BE2C (cell line): ENCODE measurements around the gene TOMM34.

Experiments used
- DNase-seq: peaks from one replicate; pipeline ENCODE4 v3.0.0-alpha.2; 2020
- H3K27me3 ChIP-seq: fragments of 250-450 bp; sonication (Bioruptor Pico); 2 replicates; pipeline ENCODE4 v1.5.1; 2020; ENCODE audit warnings: mild to moderate bottlenecking
- H3K36me3 ChIP-seq: fragments of 250-450 bp; sonication (Bioruptor Pico); 2 replicates; pipeline ENCODE4 v1.5.1; 2020; ENCODE audit warnings: mild to moderate bottlenecking
- H3K4me1 ChIP-seq: fragments of 250-450 bp; sonication (Bioruptor Pico); 2 replicates; pipeline ENCODE4 v1.5.1; 2020
- H3K4me3 ChIP-seq: 2 replicates; pipeline ENCODE4 v1.5.1; 2011; ENCODE audit warnings: low read depth, low read length
- H3K9me3 ChIP-seq: fragments of 250-450 bp; sonication (Bioruptor Pico); 2 replicates; pipeline ENCODE4 v1.5.1; 2020
- CTCF ChIP-seq: IDR thresholded peaks from 2 replicates; pipeline ENCODE4 v1.5.1; 2012; ENCODE audit warnings: mild to moderate bottlenecking, low read depth, low read length

The TOMM34 gene

GRCh38 chr20:44901974-44902373, 58.2 kb downstream of the TOMM34 start:
- peaks cover 62% of the 10 kb centered on the region for H3K36me3 ChIP-seq

GRCh38 chr20:44900231-44900854, 59.9 kb downstream of the TOMM34 start:
- no peak for TF ChIP-seq CTCF
- H3K4me3 ChIP-seq: no peak overlapping the region
- H3K27me3 ChIP-seq: no peaks in the 10 kb centered on the region
- peaks cover 50% of the 10 kb centered on the region for H3K36me3 ChIP-seq
- no peaks in the 10 kb centered on the region for H3K4me1 ChIP-seq
- no peak for DNase-seq
- H3K9me3 ChIP-seq: no peaks in the 10 kb centered on the region

More at GRCh38 chr20:44901974-44902373, 58.2 kb downstream of the TOMM34 start:
- Histone ChIP-seq H3K27me3 (no peaks in the 10 kb centered on the region), H3K9me3 (no peaks in the 10 kb centered on the region), H3K4me1 (no peaks in the 10 kb centered on the region), H3K4me3 (no peak overlapping the region)
- no peak for DNase-seq
- TF ChIP-seq CTCF: no peak

GRCh38 chr20:44897133-44897532, 63.1 kb downstream of the TOMM34 start:
- no peaks in the 10 kb centered on the region for H3K27me3 ChIP-seq
- no peak overlapping the region for H3K4me3 ChIP-seq
- DNase-seq: no peak
- peaks cover 22% of the 10 kb centered on the region for H3K36me3 ChIP-seq
- no peak for TF ChIP-seq CTCF
- no peaks in the 10 kb centered on the region for H3K9me3 ChIP-seq
- no peaks in the 10 kb centered on the region for H3K4me1 ChIP-seq

- TF ChIP-seq CTCF: no peak
- Histone ChIP-seq H3K4me3 (no peak overlapping the region), H3K4me1 (no peaks in the 10 kb centered on the region), H3K9me3 (no peaks in the 10 kb centered on the region), H3K36me3 (peaks cover 20% of the 10 kb centered on the region), H3K27me3 (no peaks in the 10 kb centered on the region)
- no peak for DNase-seq
These were observed 63.6 kb downstream of the TOMM34 start for GRCh38 chr20:44896583-44896982.

- no peaks in the 10 kb centered on the region for H3K27me3 ChIP-seq
- no peak for DNase-seq
- TF ChIP-seq CTCF: no peak
- peaks cover 18% of the 10 kb centered on the region for H3K36me3 ChIP-seq
- H3K9me3 ChIP-seq: no peaks in the 10 kb centered on the region
- no peaks in the 10 kb centered on the region for H3K4me1 ChIP-seq
- H3K4me3 ChIP-seq: no peak overlapping the region
These were observed 65.2 kb downstream of the TOMM34 start for GRCh38 chr20:44894959-44895358.
